NCI-H1048 (cell line): Measurements from ENCODE around the gene LRRC46.

ENCODE experiments used
- DNase-seq: peaks from one replicate; lab custom pipeline; 2025; lab: John Stamatoyannopoulos, UW

Gene LRRC46

DNA sequence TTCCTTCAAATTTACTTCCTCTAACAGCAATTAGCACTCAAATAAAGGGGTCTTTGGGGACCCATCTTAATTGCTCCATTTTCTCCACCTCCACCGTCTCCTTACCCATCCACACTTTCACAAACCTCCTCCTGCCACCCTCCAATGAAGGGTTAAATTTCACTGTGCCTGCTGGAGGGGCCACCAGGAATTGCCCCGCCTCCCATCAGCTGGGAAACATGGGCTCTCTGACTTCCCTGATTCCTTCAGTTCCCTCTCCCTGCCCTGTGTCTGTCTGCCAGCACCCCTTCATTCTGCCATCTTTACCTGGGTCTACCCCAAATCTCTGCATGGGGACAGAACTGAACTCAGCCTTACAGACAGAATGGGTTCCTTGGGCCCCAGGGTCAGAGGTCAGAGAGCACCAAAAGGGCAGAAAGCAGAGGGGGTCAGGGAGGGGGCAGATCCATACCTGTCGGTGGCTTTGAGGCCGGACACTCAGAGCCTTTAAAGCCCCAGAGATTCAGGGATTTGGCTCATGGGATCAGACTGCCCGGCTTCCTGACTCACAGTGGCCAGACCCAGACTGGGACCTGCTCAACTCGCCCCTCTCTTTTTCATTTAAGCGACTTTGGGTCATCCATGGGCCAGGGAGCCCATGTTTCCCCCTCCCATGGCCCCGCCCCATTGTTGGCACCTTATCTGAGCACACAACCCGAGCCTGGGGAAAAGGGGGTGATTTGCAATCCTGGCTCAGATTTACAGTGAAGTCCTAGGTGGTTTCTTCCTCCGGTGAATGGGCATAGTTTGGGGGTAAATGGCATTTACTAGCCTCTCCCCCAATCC is 46.9 kb downstream of the LRRC46 start:
- DNase-seq: no peak

GRCh38 chr17:47879028-47879585 is 47.6 kb downstream of the LRRC46 start:
- DNase-seq: no peak

GRCh38 chr17:47879776-47880454 is 48.4 kb downstream of the LRRC46 start:
- DNase-seq: no peak

- no peak for DNase-seq
Observed at GRCh38 chr17:47882247-47882646, 50.8 kb downstream of the LRRC46 start.

DNA sequence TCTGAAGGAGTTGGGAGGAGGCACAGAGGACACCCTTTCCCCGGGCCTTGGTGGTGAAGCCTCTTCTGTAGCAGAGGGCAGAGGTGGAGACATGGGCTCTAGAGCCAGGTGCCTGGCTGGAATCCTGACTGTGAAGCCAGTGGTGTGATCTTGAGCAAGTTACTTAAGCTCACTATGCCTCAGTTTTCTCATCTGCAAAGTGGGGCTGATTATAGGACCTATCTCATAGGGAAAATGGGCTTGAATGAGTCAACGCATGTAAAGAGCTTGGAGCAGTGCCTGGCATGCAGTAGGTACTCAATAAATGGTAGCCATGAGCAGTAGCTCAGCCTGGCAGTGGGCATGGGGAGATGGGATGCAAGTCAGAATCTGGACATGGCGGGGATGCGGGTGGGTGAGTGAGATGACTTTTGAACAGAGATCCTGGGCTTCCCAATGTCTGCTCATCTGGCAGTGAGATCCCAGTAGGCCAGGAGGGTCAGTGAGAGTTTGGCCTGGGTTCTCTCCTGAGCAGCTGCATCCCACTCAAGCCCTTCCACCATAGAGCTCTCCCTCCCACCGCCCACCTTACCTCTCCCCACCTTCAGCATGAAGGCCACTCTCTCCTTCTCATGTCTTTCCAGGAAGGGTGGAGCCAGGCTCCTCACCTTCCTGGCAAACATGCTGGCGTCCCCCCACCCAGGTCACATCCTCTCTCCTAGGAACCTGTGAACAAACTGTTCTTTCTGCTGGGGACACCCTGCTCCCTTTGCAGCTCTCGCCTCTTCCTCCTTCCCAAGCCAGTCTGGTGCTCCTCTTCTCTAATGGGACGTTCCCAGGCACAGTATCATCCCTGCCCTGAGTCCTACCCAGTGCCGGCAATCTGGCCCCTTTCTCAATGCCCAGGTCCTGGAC is 51.5 kb downstream of the LRRC46 start:
- no peak for DNase-seq

DNA sequence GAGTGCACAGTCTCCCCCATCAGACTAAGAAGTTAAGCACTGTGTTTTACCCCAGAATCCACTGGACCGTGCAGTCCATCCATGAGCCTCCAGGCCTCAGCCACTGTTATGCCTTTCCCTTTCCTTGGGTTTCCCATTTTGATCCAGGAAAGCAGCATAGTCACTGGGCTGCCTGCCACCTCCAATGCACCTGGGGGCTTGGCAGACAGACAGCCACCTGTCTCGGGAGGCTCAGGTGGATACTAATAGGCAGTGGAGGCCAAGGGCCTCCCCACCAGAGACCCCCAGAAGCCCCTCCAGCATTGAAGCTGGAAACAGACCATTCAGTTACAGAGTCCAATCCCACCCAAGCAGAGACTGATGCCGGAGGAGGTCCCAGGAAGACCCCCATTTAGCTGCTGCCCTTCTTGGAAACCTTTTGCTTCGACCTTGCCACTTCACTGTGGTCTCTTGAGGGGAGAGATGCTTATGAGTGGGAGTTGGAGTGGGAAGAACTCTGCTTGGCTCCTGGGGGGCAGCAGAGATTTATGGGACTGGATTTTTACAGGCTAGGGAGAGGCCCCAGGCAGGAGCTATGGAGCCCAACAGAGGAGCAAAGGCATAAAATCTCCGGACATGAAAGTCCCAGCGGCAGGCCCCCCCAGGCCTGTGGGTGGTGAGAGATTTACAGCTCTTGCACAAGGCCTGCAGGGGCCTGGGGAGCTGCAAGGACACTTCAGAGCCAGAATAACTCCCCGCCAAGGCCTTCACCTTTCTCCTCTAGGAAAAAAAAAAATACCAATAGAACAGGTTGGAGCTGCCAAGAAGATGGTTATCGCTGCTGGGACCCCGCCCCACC is 52.3 kb downstream of the LRRC46 start:
- DNase-seq: no peak

DNA sequence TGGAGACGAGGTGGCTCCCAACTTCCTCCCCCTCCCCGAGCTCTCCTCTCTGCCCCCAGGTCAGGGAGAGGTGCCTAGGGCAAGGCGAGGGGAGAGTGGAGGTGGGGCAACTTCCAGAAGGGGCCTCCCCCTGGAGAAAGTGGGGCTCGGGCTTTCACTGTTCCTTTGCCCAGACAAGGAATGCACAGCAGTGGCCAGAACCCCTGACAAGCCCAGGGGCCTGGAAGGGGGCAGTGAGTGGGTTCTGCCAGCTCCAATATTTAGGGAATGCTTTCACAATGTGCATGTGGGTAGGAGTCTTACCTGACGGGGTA is 52.9 kb downstream of the LRRC46 start:
- no peak for DNase-seq

- DNase-seq: no peak
Observed at GRCh38 chr17:47884905-47885730, 53.6 kb downstream of the LRRC46 start.
